ENCODE measurements around the gene SLAMF9.

Gene SLAMF9

GRCh38 chr1:159943278-159943640 is 10.8 kb downstream of the SLAMF9 start:
- DNase-seq (ENCODE audit: insufficient read length, low spot score) (no peak), FAIRE-seq (peak; percentile 6)
- TF ChIP-seq CTCF (IDR thresholded peaks at IDR 0.05; ENCODE audit: insufficient read depth, missing control alignments): no peak

- TF ChIP-seq CTCF (IDR thresholded peaks at IDR 0.05; ENCODE audit: insufficient read depth, missing control alignments): no peak
- FAIRE-seq: no peak
- peak; percentile 29 for DNase-seq (ENCODE audit: insufficient read length, low spot score)
Measured at GRCh38 chr1:159942632-159943277, 11.3 kb downstream of the SLAMF9 start.

- DNase-seq (ENCODE audit: insufficient read length, low spot score): peak; percentile 95
- peak; percentile 91 for FAIRE-seq
- TF ChIP-seq CTCF (IDR thresholded peaks at IDR 0.05; ENCODE audit: insufficient read depth, missing control alignments): no peak
Measured at GRCh38 chr1:159941591-159942560, 12.2 kb downstream of the SLAMF9 start.

GRCh38 chr1:159941141-159941540 is 12.9 kb downstream of the SLAMF9 start:
- FAIRE-seq (no peak), DNase-seq (ENCODE audit: insufficient read length, low spot score) (peak; percentile 27)
- no peak for TF ChIP-seq CTCF (IDR thresholded peaks at IDR 0.05; ENCODE audit: insufficient read depth, missing control alignments)

GRCh38 chr1:159940006-159940620 is 13.9 kb downstream of the SLAMF9 start:
- no peak for TF ChIP-seq CTCF (IDR thresholded peaks at IDR 0.05; ENCODE audit: insufficient read depth, missing control alignments)
- DNase-seq (ENCODE audit: insufficient read length, low spot score) (no peak), FAIRE-seq (peak; percentile 48)

GRCh38 chr1:159939678-159940002 is 14.4 kb downstream of the SLAMF9 start:
- DNase-seq (ENCODE audit: insufficient read length, low spot score) (no peak), FAIRE-seq (no peak)
- TF ChIP-seq CTCF (IDR thresholded peaks at IDR 0.05; ENCODE audit: insufficient read depth, missing control alignments): no peak
